Stimulated activated CD4-positive, alpha-beta T cell treated with anti-CD3 and anti-CD28 coated beads, Interleukin-1b, Interleukin-23, amount 100 ng/mL, for 1 hour (primary cell): ENCODE data around the gene MRPL28.
"Not testable (repeated sequence)": the region's sequence is repeated elsewhere in the genome, so short reads cannot be mapped to it uniquely, and the experiment has no call there.

Source experiments
- DNase-seq, 2 donors: peaks; one replicate each; pipeline ENCODE4 v3.0.0-alpha.2; 2020; ENCODE audit warnings: low read depth in 2 of 2

MRPL28 gene

DNA sequence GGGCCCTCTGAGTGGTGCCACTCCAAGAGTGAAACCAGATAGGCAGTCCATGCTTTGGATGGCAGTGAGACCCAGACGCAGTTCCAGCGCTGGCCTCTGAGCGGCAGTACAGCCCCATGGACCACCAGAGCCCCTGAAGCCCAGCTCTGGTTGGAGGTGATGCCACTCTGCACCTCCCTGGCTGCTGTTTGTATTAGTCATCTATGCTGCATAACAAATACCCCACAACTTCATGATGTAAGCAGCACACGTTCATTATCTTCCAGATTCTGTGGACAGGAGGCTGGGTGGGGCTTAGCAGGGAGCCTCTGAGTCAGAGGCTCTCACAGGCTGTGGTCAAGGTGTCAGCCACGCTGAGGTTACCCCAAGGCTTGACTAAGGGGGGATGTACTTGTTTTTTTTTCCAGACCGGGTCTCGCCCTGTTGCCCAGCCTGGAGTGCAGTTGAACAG is 21.6 kb upstream of the MRPL28 start:
- DNase-seq: peak in 1 of 2 donors; percentile 42

- no peak for DNase-seq
These were observed 19.0 kb upstream of the MRPL28 start for GRCh38 chr16:389352-389751.

- DNase-seq: not testable (repeated sequence)
These were observed 17.7 kb upstream of the MRPL28 start for GRCh38 chr16:387761-388666.

DNA sequence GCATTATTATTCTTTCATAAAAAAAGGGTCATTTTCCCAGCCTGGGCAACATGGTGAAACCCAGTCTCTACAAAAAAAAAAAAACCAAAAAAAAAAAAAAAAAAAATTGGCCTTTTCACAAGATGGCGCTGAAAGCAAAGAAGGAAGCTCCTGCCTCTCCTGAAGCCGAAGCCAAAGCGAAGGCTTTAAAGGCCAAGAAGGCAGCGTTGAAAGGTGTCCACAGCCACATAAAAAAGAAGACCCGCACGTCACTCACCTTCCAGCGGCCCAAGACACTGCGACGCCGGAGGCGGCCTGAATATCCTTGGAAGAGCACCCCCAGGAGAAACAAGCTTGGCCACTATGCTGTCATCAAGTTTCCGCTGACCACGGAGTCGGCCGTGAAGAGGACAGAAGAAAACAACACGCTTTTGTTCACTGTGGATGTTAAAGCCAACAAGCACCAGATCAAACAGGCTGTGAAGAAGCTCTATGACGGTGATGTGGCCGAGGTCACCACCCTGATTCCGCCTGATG is 16.4 kb upstream of the MRPL28 start:
- no peak for DNase-seq

- DNase-seq: no peak
These were observed 13.2 kb upstream of the MRPL28 start for GRCh38 chr16:383326-384051.

DNA sequence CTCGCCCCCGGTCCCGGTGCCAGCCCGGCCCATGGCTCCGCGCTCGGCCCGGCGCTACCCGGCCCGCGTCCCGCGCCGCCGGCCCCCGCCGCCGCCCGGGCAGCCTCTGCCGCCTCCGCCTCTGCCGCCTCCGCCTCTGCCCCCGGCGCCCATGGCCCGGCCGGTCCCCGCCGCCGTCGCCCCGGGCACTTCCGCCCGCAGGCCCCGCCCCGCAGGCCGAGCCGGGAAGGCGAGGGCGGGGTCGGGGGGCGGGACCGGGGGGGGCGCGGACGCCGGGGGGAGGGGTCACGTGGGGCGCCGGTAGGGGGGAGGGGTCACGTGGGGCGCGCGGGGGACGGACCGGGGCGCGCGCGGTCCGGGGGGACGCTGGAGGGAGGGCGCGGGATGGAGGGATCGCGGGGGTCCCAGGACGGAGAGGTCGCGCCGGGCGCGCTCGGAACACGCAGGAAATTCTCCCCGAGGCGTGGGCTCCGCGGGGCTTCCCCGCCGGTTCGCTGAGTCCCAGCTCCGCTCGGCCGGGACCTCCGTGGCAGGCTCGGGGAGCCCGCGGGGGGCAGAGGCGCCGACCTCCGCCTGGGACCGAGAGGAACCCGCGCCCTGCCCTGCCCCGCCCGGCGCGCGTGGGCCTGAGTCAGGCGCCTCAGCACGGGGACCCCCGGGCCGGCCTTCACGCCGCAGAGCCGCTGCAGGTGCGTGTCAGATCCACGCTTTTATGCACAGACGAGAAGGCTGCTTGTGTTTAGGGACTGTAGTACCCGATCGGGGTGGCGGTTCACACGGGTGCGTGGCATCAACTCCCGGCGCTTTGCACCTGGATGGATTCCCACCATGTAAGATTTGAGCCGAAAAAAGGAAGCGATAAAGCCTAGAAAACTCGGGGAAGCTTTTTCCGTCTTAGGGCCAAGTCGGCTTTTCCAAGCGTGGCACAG is 11.7 kb upstream of the MRPL28 start, which contains the start of gene PGAP6:
Gene PGAP6, minus strand, starts transcription at position 190 of the 929 bp plus-strand sequence. Its CDS starts 157 bp downstream, at position 33.
- DNase-seq: peak; percentile 31 to 61

GRCh38 chr16:381012-381788 is 10.9 kb upstream of the MRPL28 start:
- DNase-seq: no peak

DNA sequence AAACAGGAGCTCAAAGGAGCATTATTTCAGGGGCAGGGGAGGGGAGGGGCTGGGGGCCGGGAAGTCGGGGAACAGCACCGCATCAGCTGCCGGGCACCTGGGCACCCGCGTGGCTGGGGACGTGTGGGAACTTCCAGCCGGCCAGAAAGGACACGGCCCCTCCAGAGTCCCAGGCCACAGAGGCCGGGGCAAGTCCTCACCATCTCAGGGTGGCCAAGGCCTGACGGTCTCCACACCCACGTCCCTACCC is 10.3 kb upstream of the MRPL28 start:
- no peak for DNase-seq

DNA sequence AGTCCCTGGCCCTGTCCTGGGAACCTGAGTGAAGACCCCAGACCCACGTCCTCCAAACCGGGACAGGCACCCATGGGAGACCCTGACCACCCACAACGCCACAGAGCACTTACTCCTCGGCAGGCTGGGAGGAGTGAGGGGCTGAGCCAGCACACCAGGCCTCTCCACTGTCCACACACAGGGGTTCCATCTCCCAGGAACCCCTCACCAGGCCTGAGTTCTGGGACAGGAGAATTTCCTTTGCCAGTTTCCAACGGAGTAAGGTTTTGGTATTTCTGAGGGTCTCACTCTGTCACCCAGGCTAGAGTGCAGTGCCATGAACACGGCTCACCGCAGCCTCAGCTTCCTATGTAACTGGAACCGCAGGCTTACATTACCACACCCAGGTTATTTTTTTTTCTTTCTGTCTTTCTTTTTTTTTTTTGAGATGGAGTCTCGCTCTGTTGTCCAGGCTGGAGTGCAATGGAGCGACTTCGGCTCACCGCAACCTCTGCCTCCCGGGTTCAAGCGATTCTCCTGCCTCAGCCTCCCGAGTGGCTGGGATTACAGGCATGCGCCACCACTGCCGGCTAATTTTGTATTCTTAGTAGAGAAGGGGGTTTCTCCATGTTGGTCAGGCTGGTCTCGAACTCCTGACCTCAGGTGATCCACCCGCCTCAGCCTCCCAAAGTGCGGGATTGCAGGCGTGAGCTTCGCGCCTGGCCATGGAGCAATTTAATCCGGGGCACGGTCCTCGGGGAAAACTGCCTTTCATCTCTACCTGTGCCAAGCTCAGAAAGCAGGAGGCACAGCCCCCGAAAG is 9.8 kb upstream of the MRPL28 start:
- DNase-seq: no peak

DNA sequence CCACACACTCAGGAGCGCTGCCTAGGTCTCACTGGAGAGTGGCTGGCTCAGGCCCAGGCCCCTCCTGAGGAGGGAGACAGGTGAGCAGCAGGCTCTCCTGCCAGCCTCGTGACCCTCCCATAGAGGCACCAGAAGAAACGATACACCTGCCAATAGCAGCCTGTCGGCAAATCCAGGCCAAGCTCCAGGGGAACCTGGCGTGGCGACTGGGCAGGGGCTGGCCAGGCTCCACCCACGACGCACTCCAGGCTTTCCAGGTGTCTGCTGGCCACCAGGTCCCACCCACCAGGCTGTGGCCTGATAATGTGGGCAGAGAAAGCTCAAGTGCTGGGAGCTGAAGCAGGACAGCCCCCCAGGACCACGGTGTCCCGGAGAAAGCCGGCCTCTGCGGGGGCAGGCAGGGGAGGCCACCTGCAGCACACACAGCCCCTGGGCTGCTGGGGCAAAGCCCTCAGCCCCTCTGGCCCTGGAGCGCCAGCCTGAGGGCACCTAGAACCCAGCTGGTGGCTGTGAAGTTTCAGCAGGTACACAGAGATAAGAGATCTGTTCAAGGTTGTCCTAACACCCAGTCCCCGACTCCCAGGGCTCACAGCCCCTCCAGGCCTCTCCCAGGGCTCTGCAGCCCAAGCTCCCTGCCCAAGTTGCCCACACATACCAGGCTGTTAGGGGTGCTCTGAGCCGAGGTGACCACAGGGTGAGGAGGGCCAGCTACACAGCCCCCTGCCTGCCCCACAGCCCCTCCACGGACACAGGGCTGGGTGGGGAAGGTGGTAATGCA is 9.0 kb upstream of the MRPL28 start:
- no peak for DNase-seq

GRCh38 chr16:378821-379182 is 8.5 kb upstream of the MRPL28 start:
- DNase-seq: no peak

DNA sequence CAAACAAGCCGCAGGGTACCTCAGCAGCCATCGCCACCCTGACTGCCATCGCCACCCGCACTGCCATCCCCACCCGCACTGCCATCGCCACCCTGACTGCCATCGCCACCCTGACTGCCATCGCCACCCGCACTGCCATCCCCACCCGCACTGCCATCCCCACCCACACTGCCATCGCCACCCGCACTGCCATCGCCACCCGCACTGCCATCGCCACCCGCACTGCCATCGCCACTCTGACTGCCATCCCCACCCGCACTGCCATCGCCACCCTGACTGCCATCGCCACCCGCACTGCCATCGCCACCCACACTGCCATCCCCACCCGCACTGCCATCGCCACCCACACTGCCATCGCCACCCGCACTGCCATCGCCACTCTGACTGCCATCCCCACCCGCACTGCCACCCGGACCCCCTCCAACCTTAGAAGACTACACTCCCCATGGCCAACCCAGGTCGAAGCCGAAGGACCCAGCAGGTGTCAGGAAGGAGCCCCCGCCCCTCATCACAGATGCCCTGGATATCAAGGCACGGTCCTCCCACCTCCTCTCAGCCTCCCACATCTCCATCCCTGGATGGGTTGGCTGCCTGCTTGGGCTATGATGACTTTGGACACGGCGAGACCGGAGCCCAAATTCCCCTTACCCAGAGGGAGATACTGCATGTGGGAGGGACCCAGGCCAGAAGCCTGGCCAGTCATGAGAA is 7.9 kb upstream of the MRPL28 start:
- not testable (repeated sequence) for DNase-seq

DNA sequence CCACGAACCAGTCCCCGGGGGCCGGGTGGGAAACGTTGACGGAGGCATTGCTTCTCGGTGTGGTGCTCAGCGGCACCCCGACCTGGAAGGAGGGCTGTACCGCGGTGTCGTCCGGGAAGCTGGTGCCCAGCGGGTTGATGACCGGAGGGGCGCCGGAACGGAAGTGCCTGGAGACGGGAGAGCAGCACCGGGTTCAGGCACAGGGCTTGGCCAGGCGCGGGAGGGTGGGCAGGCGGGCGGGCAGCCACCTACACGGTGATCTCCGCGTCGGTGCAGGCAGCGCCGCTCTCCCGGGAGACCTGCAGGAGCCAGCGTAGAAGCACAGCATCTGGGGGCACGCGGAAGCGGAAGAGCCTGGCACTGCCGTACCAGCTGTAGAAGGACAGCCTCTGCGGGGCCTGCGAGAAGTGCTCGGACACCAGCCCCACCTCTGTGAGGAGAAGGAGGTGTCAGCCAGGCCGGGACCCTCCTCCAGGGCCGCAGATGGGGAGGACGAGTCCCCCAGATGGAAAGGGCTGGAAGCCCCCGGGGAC is 7.1 kb upstream of the MRPL28 start:
- DNase-seq: no peak

DNA sequence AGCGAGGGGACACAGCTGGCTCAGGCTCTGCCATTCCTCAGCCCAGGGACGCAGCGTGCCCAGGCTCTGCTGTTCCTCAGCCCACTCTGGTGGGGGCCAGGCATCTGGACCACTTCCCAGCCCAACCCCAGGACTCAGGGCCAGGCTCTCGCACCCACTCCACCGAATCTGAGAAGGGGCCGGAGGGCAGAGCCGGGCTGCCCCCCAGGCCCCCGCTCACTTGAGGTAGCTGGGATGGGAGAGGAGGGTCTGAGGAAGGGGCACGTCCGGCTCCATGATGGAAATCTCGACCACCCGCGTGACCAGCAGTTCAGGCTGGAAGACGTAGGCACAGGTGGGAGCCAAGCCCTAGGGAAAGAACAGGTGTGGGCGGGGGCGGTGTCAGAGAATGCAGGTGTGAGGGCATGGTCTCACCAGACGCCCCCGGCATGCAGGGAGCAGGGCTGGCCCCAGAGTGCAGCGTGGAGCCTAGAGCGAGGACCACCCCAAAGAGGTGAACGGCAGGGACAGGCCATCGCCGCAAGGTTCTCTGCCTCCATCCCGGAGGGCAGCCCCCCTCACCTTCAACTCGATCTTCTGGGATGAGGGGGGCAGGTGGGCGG is 6.6 kb upstream of the MRPL28 start:
- DNase-seq: no peak

DNA sequence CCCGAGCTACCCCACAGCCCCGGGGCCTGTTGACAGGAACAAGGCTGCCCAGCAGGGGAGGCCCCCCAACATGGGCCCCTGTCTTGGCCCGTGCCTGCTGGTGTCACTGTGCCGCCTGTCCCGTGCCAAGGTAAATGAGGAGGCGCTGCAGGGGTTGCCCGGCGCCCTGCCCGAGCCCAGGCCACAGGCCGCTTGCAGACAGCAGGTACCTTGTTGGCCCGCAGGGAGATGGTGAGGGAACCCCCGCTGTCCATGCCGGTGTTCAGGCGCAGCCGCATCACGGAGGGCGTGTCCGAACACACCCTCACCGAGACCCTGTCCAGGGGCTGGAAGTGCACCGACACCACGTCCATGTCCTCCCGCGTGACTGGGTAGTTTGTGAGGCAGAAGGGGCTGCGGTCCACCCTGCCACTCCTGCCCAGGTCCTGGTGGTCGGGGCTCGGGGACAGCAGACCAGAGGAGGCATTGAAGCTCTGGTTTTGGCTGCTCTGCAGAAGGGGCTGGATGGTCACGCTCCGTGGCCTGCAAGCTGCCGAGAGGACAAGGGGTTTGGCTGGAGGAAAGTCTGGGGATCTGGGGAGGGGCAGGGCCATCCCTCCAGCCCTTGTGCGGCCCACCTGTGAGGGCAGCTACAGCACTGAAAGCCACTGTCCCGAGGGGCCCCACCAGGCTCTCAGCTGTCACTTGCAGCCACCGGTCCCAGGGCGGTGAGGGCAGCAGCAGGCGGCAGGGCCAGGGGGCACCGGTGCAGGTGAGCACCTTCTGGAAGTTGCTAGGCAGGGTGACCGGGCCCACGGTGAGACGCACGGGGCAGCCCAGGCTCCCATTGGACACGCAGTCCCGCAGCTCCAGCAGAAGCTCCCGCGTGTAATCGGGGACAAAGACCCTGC is 5.8 kb upstream of the MRPL28 start:
- no peak for DNase-seq

GRCh38 chr16:375212-375611 is 4.9 kb upstream of the MRPL28 start:
- no peak for DNase-seq

DNA sequence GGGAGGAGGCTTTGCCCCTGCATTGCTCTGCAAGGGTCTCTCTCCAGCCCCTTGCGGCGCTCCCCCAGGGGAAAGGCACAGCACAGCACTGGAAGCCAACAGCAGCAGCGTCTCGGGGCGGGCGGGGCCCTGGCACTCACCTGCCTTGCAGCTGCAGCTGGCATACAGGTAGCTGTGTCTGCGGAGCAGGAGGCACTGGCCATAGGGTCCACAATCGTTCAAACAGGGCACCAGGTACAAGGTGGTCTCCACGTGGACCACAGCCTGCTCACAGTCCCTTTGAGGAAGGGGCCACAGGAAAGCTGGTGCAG is 4.2 kb upstream of the MRPL28 start:
- DNase-seq: no peak
